Stimulated activated CD4-positive, alpha-beta T cell treated with anti-CD3 and anti-CD28 coated beads, TNF-alpha, amount 100 ng/mL, for 1 hour (primary cell): ENCODE measurements around the gene VMP1.

Experiments used
- DNase-seq, 3 donors: peaks; one replicate each; pipeline ENCODE4 v3.0.0-alpha.2; 2020; ENCODE audit warnings: low read depth in 3 of 3, low spot score in 1 of 3

Gene VMP1

GRCh38 chr17:59707971-59708430 lies 547 bp downstream of the VMP1 start:
- DNase-seq = no peak

GRCh38 chr17:59711936-59712335 lies 4.5 kb downstream of the VMP1 start:
- no peak for DNase-seq

DNA sequence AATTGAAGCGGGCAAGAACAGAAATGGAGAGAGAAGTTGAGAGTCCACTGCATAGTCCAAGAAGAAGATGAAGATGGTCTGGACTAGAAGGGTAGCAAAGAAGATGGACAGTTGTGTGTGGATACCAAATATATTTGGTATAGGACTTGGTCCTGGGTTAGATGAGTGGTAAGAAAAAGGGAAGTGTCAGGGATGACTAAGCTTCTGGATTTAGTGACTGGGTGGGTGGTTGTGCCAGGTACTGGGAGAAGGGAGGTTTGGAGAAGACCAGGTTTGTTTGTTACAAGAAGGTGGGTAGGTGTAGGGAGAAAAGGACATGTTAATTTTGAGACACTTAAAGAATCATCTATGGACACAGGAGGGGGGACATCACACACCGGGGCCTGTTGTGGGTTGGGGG lies 5.4 kb downstream of the VMP1 start:
- DNase-seq = no peak

DNA sequence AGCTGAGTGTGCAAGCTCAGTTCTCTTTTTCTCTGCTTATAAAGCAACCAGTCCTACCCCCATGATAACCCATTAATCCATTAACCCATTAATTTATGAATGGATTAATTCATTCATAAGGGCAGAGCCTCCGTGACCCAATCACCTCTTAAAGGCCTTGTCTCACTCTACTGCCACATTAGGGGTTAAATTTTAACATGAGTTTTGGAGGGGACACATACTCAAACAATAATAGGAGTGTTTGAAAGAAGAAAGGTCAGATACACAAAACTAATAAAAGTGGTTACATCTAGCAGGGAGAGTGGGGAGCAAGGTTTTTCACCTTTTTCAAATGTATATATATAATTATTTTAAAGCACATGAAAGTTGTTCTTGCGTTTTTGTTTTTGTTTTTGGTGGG lies 6.8 kb downstream of the VMP1 start:
- DNase-seq = no peak

- no peak for DNase-seq
Measured at GRCh38 chr17:59716427-59716826, 9.0 kb downstream of the VMP1 start.

- DNase-seq = no peak
Measured at GRCh38 chr17:59719526-59719925, 12.1 kb downstream of the VMP1 start.

DNA sequence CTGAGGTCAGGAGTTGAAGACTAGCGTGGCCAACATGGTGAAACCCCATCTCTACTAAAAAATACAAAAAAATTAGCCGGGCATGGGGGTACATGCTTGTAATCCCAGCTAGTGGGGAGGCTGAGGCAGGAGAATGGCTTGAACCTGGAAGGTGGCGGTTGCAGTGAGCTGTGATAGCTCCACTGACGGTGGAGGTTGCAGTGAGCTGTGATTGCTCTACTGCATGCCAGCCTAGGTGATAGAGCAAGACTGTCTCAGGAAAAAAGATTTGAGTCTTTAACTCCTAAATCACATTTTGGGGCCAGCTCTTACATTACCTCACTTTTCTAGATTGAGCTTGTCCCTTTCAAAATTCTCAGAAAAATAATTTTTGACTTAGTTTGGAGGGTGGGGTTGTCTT lies 15.2 kb downstream of the VMP1 start:
- DNase-seq = no peak

DNA sequence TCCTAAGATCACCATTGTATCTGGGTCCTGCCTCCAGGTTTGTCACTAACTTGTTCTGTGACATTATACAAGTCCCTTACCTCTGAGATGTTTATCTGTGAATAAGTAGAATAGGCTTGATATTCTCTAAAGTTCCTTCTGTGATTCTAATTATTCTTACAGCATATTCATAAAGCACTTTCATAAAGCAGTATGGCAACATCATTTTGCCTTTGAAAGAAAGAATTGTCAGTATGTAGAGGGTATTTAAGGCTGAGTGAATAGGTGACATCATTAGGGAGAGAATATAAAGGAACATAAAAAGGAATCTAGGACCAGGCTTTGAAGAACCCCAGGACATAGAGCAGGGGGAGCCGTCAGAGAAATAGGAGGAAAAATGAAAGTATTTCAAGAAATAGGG lies 15.6 kb downstream of the VMP1 start:
- DNase-seq = no peak

GRCh38 chr17:59723607-59724006 lies 16.2 kb downstream of the VMP1 start:
- no peak for DNase-seq

- no peak for DNase-seq
Measured at GRCh38 chr17:59725691-59726090, 18.2 kb downstream of the VMP1 start.

DNA sequence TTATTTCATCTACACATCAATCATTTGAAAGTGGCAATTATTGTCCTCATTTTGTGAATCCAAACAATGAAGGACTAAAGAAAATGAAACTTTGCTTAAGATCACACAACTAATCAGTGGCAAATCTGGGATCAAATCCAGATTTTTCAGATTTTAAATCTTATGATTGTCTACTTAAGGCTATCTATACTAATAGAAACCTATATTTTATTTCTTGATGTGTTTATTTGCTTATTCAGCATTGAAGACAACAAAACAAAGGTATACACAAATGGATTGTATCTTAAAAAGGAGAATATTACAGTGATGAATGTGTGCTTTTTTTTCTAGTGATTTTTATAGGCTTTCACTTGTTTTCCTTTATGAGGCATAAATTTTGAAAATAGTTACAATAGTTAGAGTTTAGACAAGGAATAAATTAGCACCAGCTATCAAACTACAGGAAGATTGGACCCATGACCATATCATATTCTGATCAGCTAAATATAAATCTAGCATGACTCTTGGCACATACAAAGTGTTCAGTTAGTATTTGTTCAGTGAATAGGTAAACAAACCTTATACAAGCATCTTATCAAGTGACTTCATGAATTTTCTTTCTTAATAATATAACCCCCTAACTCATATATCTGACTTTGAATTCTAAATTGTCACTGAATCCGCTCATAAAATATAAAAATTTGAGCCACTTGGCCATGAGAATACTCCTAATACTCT lies 20.5 kb downstream of the VMP1 start:
- DNase-seq = no peak

DNA sequence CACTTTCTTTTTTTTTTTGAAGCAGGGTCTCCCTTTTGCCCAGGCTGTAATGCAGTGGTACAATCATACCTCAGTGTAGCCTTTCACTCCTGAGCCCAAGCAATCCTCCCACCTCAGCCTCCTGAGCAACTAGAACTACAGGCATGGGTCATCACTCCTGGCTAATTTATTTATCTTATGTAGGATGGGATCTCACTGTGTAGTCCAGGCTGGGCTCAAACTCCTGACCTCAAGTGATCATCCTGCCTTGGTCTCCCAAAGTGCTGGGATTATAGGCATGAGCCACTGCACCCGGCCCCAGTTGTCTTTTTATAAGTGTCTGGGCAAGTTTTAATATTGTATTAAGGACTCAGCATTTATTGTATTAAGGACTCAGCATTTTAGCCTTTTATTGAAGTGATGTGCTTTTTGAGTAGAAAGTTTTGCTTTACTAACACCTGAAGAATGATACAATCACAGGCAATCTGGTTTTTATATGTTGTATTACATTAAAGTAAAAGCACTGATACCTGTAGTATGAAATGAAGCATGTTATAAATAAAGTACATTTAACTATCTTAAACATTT lies 22.9 kb downstream of the VMP1 start:
- no peak for DNase-seq

DNA sequence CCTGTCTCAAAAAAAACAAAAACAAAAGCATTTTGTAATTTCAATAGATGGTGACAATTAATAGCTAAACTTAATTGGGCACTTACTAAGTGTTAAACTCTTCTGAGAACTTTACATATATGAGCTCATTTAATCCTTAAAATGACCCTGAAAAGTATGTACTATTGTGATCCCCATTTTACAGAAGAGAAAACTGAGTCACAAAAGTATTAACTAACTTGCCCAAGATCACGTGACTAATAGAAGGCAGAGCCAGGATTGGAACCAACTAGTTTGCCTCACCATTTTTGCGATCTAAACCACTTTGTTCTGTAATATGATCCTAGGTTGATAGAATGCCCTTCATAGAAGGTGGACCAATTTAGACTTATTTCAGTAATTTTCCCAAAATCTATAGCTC lies 26.2 kb downstream of the VMP1 start:
- no peak for DNase-seq

GRCh38 chr17:59734226-59734625 lies 26.8 kb downstream of the VMP1 start:
- no peak for DNase-seq

DNA sequence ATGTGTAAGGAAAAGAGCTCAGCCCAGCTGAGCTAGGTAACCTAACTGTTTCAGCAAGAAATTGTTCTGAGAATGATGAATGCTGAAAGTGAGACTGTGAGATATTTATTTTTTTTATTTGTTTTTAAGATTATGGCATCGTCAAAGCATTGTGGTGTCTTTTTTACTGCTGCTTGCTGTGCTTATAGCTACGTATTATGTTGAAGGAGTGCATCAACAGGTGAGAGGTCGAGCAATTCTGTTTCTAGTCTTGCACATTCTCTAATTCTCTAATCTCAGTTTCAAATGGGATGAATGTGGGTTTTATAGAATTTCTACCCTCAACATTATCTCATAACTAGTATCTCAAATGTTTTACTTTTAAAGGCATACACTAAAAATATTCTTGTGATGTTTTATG lies 29.9 kb downstream of the VMP1 start:
- no peak for DNase-seq

DNA sequence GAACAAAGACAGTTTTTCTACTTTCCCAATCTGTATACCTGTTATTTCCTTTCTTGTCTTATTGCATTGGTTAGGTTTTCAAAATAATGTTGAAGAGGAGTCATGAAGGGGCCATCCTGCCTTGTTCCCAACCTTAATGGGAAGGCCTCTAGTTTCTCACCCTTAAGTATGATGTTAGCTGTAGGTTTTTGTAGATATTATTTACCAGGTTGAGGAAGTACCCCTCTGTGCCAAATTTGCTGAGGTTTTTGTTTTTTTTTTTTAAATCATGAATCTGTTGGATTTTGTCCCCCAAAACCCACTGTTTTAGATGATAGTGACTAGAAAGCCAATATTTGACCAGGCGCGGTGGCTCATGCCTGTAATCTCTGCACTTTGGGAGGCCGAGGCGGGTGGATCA lies 36.4 kb downstream of the VMP1 start:
- no peak for DNase-seq

DNA sequence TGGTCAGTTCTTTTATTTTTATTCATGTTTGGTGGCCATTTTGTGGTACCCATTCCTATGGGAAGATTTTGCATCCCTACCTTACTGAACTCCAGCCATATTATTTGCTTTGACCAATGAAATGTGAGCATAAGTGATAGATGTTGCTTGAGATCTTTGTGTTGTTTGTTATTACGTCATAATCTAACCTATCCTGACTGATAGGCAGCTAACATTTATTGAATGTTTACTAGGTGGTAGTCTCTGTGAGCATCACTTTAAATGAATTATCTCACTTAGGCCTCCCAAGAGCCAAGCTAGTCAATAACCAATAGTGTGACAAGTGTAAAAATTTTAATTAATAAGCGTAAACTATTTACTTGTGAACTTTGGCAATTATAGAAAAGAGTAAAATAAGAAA lies 37.6 kb downstream of the VMP1 start:
- no peak for DNase-seq

DNA sequence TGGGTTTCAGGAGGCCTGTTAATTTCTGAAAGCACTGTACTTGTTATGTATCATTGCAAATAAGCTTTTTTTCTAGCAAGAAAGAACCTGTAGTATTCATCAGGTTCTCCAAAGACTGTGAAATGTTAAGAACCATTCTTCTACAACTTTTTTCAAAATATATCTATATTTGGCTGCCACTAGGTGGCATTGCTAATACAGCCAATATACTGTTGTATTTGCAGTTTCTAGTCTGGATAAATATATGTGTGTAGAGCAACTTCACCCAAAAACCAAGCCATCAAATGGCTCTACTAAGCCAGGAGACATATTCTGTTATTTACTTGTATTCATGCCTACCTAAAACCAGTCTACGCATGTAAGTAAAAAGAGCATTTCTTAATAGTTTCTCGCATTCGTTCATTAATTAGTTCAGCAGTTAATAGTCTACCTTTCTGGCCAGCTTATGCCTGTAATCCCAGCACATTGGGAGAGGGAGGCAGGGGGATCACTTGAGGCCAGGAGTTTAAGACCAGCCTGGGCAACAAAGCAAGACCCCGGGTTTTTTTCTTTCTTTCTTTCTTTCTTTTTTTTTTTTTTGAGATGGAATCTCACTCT lies 39.5 kb downstream of the VMP1 start:
- no peak for DNase-seq

- DNase-seq = no peak
Measured at GRCh38 chr17:59748591-59748990, 41.1 kb downstream of the VMP1 start.

- DNase-seq = no peak
Measured at GRCh38 chr17:59751955-59752413, 44.5 kb downstream of the VMP1 start.

DNA sequence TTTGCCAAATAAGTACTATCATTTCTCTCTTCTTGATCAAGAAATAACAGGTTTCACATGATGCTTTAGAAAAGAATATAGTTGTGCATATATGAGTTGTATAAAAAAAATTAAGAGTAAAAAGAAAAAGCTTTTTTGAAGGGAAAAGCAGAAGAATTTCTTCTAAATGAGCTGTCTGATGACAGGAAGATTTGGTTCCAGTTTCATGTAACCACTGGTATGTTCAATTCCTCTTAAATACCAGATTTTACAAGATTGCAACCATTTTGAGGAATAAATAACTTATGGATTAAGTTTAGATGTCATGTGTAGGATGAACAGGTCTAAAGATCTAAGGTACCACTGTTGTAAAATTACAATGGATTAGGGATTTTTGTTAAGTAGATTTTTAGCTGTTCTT lies 45.0 kb downstream of the VMP1 start:
- no peak for DNase-seq

DNA sequence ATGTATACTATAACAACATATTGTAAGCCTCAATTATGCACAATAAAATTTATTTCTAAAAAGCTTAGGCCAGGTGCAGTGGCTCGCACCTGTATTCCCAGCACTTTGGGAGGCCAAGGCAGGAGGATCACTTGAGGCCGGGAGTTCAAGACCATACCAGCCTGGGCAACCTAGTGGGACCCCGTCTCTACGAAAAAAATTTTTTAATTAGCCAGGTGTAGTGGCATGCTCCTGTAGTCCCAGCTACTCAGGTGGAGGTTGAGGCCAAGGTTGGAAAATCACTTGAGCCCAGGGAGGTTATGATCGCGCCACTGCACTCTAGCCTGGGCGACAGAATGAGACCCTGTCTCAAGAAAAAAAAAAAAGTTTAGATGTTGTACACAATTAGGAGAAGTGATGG lies 45.5 kb downstream of the VMP1 start:
- no peak for DNase-seq
